Measurements from ENCODE around the gene NHSL2.

GRCh38 chrX:72108666-72109065 is 198.0 kb downstream of the NHSL2 start:
- TF ChIP-seq EZH2phosphoT487 (IDR thresholded peaks at IDR 0.05; ENCODE audit: borderline replicate concordance, low read depth) (no peak), CTCF (IDR thresholded peaks at IDR 0.05) (no peak), MAX (IDR thresholded peaks at IDR 0.05; ENCODE audit: low read depth) (no peak), RFX5 (IDR thresholded peaks at IDR 0.05; ENCODE audit: low read length) (no peak), SIN3A (IDR thresholded peaks at IDR 0.05; ENCODE audit: borderline replicate concordance, low read depth, low read length) (no peak), JUND (IDR thresholded peaks at IDR 0.05) (no peak), TAF1 (IDR thresholded peaks at IDR 0.05; ENCODE audit: borderline replicate concordance, low read depth, low read length) (no peak), FOSL2 (IDR thresholded peaks at IDR 0.05; ENCODE audit: borderline replicate concordance, low read depth) (no peak), RAD21 (IDR thresholded peaks at IDR 0.05; ENCODE audit: low read length) (no peak), EP300 (IDR thresholded peaks at IDR 0.05; ENCODE audit: borderline replicate concordance in 1 of 2, low read depth in 1 of 2, low read length in 1 of 2) (no peak), RXRA (IDR thresholded peaks at IDR 0.05; ENCODE audit: borderline replicate concordance, low read depth) (no peak), SMC3 (IDR thresholded peaks at IDR 0.05; ENCODE audit: low read depth, low read length) (no peak)
- TF ChIP-seq, protein P1, sequence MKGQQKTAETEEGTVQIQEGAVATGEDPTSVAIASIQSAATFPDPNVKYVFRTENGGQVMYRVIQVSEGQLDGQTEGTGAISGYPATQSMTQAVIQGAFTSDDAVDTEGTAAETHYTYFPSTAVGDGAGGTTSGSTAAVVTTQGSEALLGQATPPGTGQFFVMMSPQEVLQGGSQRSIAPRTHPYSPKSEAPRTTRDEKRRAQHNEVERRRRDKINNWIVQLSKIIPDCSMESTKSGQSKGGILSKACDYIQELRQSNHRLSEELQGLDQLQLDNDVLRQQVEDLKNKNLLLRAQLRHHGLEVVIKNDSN (IDR thresholded peaks at IDR 0.05; ENCODE audit: borderline replicate concordance, low read depth) = no peak
